MM.1S (cell line): Measurements from ENCODE around the gene SCUBE1.

Experiments
- CTCF ChIP-seq: fragments of 300-600 bp; sonication (generic); IDR thresholded peaks from 2 replicates; pipeline ENCODE4 v1.5.1; 2016; ENCODE audit warnings: antibody characterized with exemption, low read length, mixed read lengths
- EZH2 ChIP-seq: fragments of 300-600 bp; sonication (generic); optimal IDR thresholded peaks from 2 replicates; pipeline ENCODE3; 2017; ENCODE audit warnings: low read depth, mild to moderate bottlenecking, antibody characterized with exemption, low read length, mixed read lengths
- EZH2phosphoT487 ChIP-seq: fragments of 300-600 bp; sonication (generic); IDR thresholded peaks from 2 replicates; pipeline ENCODE4 v1.6.1; 2018; ENCODE audit warnings: antibody characterized with exemption, low read length

- no peak for TF ChIP-seq CTCF
- no peak for TF ChIP-seq EZH2
- TF ChIP-seq EZH2phosphoT487: no peak
Measured at GRCh38 chr22:43274595-43275240, 68.5 kb downstream of the SCUBE1 start.
